NCI-H524 (cell line): ENCODE data around the gene EYA2.

ENCODE experiments used
- DNase-seq, 2 experiments: peaks; one replicate each; lab custom pipeline; 2025; lab: John Stamatoyannopoulos, UW

The EYA2 gene

DNA sequence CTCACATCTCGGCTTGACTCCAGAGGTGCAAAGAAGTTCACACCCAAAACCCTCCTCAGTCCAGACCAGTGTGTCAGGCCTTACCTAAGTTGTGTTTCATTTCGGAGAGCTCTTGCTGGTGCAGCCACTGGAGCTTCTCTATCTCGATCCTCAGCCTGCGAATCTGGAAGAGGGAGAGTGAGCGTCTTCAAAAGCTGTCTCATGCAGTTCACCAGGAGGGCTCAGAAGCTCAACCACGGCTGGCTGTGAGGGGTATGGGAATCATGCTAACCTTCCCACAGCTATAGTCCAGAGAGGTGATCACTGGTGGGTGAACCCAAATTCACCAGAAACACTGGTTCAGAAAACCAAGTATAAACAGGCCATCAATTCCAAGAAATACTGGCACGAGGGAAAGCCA, 332.5 kb downstream of the EYA2 start:
- DNase-seq: no peak

DNA sequence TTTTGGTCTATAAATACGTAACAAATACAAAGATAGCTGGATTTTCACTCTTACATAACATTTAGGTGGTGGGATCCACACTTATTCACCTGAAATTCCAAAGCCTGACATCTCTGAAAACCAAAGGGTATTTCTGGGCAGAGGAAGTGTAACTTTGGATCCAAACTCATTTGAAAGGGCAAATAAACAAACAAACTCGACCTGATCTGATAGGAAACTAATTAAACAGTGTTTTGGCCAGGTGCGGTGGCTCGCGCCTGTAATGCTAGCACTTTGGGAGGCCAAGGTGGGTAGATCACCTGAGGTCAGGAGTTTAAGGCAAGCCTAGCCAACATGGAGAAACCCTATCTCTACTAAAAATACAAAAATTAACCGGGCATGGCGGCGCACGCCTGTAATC, 332.9 kb downstream of the EYA2 start:
- no peak for DNase-seq

DNA sequence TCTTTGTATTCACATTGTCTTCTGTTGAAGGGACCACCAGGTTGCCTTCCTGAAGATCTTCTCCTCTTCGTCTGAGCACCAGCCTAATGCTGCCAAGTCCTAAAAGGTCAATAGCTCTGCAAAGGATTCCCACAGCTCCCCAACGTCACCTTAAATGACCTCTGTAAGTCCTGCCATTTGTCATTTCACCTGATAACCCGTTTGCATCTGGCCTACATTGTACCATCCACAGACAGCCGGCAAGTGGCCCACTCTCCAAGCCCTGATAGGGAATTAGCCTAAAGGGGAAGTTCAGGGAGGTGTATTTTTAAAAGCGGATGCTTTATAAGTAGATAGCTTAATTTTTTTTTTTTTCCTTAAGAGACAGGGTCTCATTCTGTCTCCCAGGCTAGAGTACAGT, 334.0 kb downstream of the EYA2 start:
- DNase-seq: no peak

GRCh38 chr20:47230811-47231256, 336.2 kb downstream of the EYA2 start:
- DNase-seq: no peak

DNA sequence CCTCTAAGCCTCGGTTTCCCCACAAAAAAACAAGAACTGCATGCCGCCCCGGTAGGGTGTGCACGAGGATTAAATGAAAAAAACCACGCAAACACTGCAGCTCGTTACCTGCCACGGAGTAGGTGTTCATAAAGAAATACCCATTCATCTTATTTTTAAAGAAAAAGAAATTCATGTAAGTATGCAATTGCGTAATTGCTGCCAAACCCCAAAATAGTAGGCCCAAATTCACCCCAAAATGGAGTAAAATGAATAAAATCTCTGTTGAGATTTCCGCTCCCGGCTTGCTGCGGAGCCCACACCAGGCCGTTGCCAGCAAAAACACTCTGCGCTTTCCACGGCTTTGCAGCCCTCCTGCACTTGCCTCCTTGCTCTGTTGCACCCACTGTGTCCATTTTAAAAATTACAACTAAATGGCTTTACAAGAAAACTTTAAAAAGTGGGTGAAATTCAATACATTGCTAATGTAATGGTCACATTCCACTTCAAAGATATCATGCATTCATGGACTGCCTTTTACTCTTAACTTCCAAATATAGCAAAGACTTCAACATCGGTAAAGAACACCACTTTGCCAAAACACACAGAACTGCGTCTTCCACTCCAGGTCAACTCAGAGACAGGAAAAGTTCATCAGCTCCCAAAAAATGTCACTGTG, 336.9 kb downstream of the EYA2 start:
- DNase-seq: no peak

- DNase-seq: no peak
These were observed 337.9 kb downstream of the EYA2 start for GRCh38 chr20:47232518-47232917.

DNA sequence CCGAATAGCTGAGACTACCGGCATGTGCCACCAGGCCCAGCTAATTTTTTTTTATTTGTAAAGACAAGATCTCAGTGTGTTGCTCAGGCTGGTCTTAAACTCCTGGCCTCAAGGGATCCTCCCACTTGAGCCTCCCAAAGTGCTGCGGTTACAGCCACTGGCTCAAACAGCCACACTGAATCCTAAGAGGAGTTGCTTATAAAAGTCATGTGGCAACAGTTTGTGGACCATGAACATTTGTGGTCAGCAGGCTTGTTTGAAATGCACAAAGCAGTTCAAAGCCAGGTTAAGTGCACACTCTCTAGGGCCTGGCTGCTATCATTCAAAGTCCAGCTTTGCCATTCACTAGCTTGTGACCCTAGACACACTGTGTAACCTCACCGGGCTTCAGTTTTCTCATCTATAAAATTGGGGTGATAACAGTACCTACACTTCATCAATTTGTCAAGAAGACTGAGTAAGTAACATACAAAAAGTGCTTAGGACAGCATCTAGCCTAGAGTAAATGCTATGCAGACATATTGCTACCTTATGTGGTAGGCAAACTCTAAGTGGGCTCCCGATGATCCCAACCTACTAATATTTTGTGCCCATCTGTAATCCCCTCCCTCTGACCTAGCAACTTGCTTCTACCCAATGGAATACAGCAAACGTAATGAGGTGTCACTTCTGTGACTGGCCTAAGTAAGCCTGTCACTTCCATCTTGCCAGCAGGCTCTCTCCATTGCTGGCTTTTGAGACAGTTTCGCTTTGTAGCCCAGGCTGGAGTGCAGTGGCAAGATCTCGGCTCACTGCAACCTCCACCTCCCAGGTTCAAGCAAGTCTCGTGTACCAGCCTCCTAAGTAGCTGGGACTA, 338.9 kb downstream of the EYA2 start:
- no peak for DNase-seq

DNA sequence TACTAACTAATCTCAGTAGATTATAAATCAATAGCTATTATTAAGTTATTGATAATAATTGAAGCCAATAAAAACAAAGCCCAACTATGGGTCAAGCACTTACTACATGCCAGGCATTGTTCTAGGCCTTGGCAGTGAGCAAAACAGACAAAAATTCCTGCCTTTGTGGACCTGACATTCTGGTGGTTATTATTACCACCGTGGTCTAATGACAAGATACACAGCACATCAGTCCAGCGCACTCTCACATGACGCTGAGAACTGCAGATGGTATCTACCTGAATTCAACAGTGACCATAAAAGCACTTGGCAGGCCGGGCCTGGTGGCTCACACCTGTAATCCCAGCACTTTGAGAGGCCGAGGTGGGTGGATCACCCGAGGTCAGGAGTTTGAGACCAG, 340.5 kb downstream of the EYA2 start:
- no peak for DNase-seq

- no peak for DNase-seq
These were observed 341.4 kb downstream of the EYA2 start for GRCh38 chr20:47235853-47236638.

DNA sequence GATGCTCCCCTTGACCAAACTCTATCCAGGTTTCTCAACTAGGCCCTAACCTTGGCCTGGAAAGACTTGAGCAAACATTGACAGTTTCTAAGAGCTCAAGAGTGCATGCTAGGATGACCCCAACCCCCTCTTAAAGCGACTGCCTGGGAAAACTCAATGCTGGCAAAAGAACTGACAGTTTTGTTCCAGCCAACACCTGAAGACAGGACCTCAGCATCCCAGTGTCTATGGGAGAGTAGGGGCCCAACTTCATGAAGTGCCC, 341.9 kb downstream of the EYA2 start:
- DNase-seq: no peak

DNA sequence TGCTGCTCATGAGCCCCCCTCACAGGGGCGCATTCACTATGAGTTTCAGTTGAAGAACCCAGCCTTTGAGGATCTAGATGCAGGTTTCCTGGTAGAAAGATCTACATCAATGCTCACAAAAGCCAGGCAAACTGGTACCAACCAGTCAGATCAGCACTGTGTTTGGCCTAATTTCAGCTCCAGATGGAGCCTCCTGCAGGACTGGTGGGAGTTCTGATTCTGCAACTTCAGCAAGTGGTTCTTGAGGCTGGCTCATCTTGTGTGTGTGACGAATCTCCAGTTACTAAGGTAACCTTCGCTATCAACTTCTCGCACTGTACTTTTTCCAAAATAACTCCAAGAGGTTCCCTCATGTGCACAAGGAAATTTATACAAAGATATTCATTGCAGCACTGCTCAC, 343.1 kb downstream of the EYA2 start:
- DNase-seq: no peak
